PC-3 (cell line): Measurements from ENCODE around the gene AGPAT4. TPM values are rescaled to one million over a fixed set of nuclear protein-coding genes. Genes with fewer than 3 reads are reported as not detected.
"Not testable (repeated sequence)": the region's sequence is repeated elsewhere in the genome, so short reads cannot be mapped to it uniquely, and the experiment has no call there.

Experiments used
- ATAC-seq: fragments of 200-7000 bp; cut with Tn5 transposase; 2 replicates; pipeline ENCODE4 v1.9.1; 2020; ENCODE audit warnings: mild to moderate bottlenecking, moderate library complexity
- BruUV-seq: library from RNA; stranded (reverse); fragments of 400-500 nt; replicated peaks from 2 replicates; lab custom pipeline; 2021; lab: Mats Ljungman, UMichigan
- CTCF ChIA-PET: fragments of 300-600 bp; sonication (Branson Sonifier 250); formaldehyde crosslinking; loops from one replicate; lab custom pipeline; 2022; ENCODE audit warnings: antibody characterized with exemption; lab: Charles Lee
- POLR2A ChIA-PET: fragments of 300-600 bp; sonication (Branson Sonifier 250); formaldehyde crosslinking; loops from one replicate; lab custom pipeline; 2022; ENCODE audit warnings: antibody characterized with exemption; ENCODE audit not compliant: unreplicated experiment; lab: Charles Lee
- DNase-seq: peaks from one replicate; pipeline ENCODE4 v3.0.0-alpha.2; 2015
- H2AFZ ChIP-seq: fragments of 300-600 bp; sonication (generic); 2 replicates; pipeline ENCODE4 v1.6.0; 2016; ENCODE audit warnings: antibody characterized with exemption, low read length
- H3F3A ChIP-seq: fragments of 300-600 bp; sonication (generic); one replicate; pipeline ENCODE4 v1.6.0; 2017; ENCODE audit warnings: antibody characterized with exemption, low read length, control low read depth, mild to moderate bottlenecking; ENCODE audit not compliant: unreplicated experiment
- H3K27ac ChIP-seq: fragments of 300-600 bp; sonication (generic); 2 replicates; pipeline ENCODE4 v1.5.1; 2016; ENCODE audit warnings: mild to moderate bottlenecking, low read length
- H3K27me3 ChIP-seq: fragments of 300-600 bp; sonication (generic); 2 replicates; pipeline ENCODE4 v1.6.1; 2016; ENCODE audit warnings: low read length, mixed read lengths
- H3K36me3 ChIP-seq: fragments of 300-600 bp; sonication (generic); 2 replicates; pipeline ENCODE4 v1.6.1; 2016; ENCODE audit warnings: low read depth, mixed run types, low read length, mixed read lengths
- H3K4me1 ChIP-seq: fragments of 300-600 bp; sonication (generic); 2 replicates; pipeline ENCODE4 v1.5.1; 2016; ENCODE audit warnings: low read length; ENCODE audit not compliant: insufficient read depth
- H3K4me2 ChIP-seq: fragments of 300-600 bp; sonication (generic); 2 replicates; pipeline ENCODE4 v1.6.0; 2016; ENCODE audit warnings: low read length
- H3K4me3 ChIP-seq: fragments of 300-600 bp; sonication (generic); 2 replicates; pipeline ENCODE4 v1.5.1; 2016; ENCODE audit warnings: mild to moderate bottlenecking, low read length, mixed read lengths
- H3K79me2 ChIP-seq: fragments of 300-600 bp; sonication (generic); 2 replicates; pipeline ENCODE4 v1.6.1; 2017; ENCODE audit warnings: low read length, mixed read lengths
- H3K9ac ChIP-seq: fragments of 300-600 bp; sonication (generic); 2 replicates; pipeline ENCODE4 v1.6.0; 2016; ENCODE audit warnings: mild to moderate bottlenecking, low read length
- H3K9me2 ChIP-seq: fragments of 300-600 bp; sonication (generic); replicated peaks from 2 replicates; pipeline ENCODE4 v1.6.1; 2016; ENCODE audit warnings: mixed run types, low read length, mixed read lengths
- H3K9me3 ChIP-seq: fragments of 300-600 bp; sonication (generic); 2 replicates; pipeline ENCODE4 v1.6.1; 2016; ENCODE audit warnings: low read length, mixed read lengths
- H4K20me1 ChIP-seq: fragments of 300-600 bp; sonication (generic); 2 replicates; pipeline ENCODE4 v1.6.1; 2016; ENCODE audit warnings: low read length, mixed read lengths
- EZH2 ChIP-seq: fragments of 300-600 bp; sonication (generic); IDR thresholded peaks from one replicate; pipeline ENCODE4 v1.6.1; 2017; ENCODE audit warnings: antibody characterized with exemption, mild to moderate bottlenecking, low read length; ENCODE audit not compliant: unreplicated experiment
- EZH2phosphoT487 ChIP-seq: fragments of 300-600 bp; sonication (generic); IDR thresholded peaks from 2 replicates; pipeline ENCODE4 v1.6.1; 2018; ENCODE audit warnings: mild to moderate bottlenecking, antibody characterized with exemption, low read length, borderline replicate concordance
- intact Hi-C: fragments of 100-400 bp; cut with micrococcal nuclease; formaldehyde crosslinking; loops from 2 replicates; pipeline ENCODE4 v1.9.0; 2023
- total RNA-seq: library from RNA; depleted of rRNA; stranded (reverse); fragments of >200 nt; gene quantifications from 2 replicates; pipeline ENCODE4 v1.2.3, GENCODE V29; 2014
- TF ChIP-seq, protein P1 (sequence below): fragments of 300-600 bp; sonication (generic); conservative IDR thresholded peaks from 2 replicates; pipeline ENCODE4 v1.5.1; 2017; ENCODE audit warnings: antibody characterized with exemption, low read depth, mild to moderate bottlenecking, low read length

The AGPAT4 gene
- total RNA-seq, 1 experiment from 2014 or later: 3.8 TPM

DNA sequence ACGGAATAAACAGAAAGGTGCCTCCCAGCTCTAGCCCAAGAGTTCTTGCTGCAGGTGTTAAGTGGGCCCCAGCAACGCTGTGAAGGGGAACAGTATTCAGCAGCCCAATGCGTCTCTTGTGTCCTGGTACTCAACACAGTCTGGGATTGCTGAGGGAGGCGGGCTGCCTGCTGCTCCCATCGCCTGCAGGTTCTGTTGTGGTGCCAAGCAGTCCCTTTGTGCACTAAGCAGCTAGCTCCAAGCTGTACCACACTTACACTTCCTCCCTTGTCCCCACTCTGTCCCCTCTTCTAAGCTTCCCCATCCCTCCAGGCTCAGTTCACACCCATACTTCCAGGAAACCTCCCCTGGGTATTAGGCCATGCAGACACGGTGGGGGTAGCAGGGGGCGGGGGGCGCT is 92.7 kb downstream of the AGPAT4 start:
- Histone ChIP-seq H3K4me2 (no peak overlapping the region), H2AFZ (no peak overlapping the region), H3K9me2 (no peaks in the 10 kb centered on the region), H3F3A (no peaks in the 10 kb centered on the region), H3K27ac (no peak overlapping the region), H3K36me3 (no peaks in the 10 kb centered on the region), H3K4me1 (peaks cover 7% of the 10 kb centered on the region), H3K9me3 (no peaks in the 10 kb centered on the region), H3K9ac (no peak overlapping the region), H3K4me3 (no peak overlapping the region), H3K27me3 (no peaks in the 10 kb centered on the region), H4K20me1 (no peaks in the 10 kb centered on the region), H3K79me2 (no peaks in the 10 kb centered on the region)
- ATAC-seq: no peak
- BruUV-seq: no TSS peak
- intact Hi-C loops: no loop called here
- TF ChIP-seq, protein P1, sequence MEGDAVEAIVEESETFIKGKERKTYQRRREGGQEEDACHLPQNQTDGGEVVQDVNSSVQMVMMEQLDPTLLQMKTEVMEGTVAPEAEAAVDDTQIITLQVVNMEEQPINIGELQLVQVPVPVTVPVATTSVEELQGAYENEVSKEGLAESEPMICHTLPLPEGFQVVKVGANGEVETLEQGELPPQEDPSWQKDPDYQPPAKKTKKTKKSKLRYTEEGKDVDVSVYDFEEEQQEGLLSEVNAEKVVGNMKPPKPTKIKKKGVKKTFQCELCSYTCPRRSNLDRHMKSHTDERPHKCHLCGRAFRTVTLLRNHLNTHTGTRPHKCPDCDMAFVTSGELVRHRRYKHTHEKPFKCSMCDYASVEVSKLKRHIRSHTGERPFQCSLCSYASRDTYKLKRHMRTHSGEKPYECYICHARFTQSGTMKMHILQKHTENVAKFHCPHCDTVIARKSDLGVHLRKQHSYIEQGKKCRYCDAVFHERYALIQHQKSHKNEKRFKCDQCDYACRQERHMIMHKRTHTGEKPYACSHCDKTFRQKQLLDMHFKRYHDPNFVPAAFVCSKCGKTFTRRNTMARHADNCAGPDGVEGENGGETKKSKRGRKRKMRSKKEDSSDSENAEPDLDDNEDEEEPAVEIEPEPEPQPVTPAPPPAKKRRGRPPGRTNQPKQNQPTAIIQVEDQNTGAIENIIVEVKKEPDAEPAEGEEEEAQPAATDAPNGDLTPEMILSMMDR: no peak
- TF ChIP-seq EZH2phosphoT487 (no peak), EZH2 (no peak)
- ChIA-PET CTCF (no interaction called here), POLR2A (no interaction called here)
- no peak for DNase-seq

DNA sequence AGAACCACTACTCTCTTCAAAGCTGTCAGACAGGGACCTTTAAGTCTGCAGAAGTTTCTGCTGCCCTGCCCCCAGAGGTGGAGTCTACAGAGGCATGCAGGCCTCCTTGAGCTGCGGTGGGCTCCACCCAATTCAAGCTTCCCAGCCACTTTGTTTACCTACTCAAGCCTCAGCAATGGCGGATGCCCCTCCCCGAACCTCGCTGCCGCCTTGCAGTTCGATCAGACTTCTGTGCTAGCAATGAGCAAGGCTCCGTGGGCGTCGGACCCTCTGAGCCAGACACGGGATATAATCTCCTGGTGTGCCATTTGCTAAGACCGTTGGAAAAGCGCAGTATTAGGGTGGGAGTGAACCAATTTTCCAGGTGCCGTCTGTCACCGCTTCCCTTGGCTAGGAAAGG is 95.7 kb downstream of the AGPAT4 start:
- H3K9me2 ChIP-seq, CTCF ChIA-PET, H3K4me2 ChIP-seq, H3K36me3 ChIP-seq, H3K79me2 ChIP-seq, H4K20me1 ChIP-seq, intact Hi-C loops, H3K9me3 ChIP-seq, POLR2A ChIA-PET, ATAC-seq, H3K9ac ChIP-seq, H3K4me1 ChIP-seq, BruUV-seq, H3F3A ChIP-seq, H2AFZ ChIP-seq, H3K27ac ChIP-seq, DNase-seq, H3K27me3 ChIP-seq, H3K4me3 ChIP-seq: not testable (repeated sequence)

DNA sequence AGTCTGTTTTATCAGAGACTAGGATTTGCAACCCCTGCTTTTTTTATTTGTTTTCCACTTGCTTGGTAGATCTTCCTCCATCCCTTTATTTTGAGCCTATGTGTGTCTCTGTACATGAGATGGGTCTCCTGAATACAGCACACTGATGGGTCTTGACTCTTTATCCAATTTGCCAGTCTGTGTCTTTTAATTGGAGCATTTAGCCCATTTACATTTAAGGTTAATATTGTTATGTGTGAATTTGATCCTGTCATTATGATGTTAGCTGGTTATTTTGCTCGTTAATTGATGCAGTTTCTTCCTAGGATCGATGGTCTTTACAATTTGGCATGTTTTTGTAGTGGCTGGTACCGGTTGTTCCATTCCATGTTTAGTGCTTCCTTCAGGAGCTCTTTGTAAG is 97.4 kb downstream of the AGPAT4 start:
- H3K9me3 ChIP-seq, H3K79me2 ChIP-seq, intact Hi-C loops, BruUV-seq, DNase-seq, H3K4me1 ChIP-seq, H2AFZ ChIP-seq, H3K27ac ChIP-seq, H3K36me3 ChIP-seq, H3K9ac ChIP-seq, POLR2A ChIA-PET, H3F3A ChIP-seq, H3K4me2 ChIP-seq, H4K20me1 ChIP-seq, CTCF ChIA-PET, ATAC-seq, H3K27me3 ChIP-seq, H3K4me3 ChIP-seq, H3K9me2 ChIP-seq: not testable (repeated sequence)

- H3K27ac ChIP-seq, H3K79me2 ChIP-seq, H3K4me2 ChIP-seq, BruUV-seq, ATAC-seq, H4K20me1 ChIP-seq, H2AFZ ChIP-seq, H3K9me2 ChIP-seq, H3K4me3 ChIP-seq, H3F3A ChIP-seq, H3K9me3 ChIP-seq, CTCF ChIA-PET, DNase-seq, H3K36me3 ChIP-seq, H3K9ac ChIP-seq, H3K27me3 ChIP-seq, POLR2A ChIA-PET, intact Hi-C loops: not testable (repeated sequence)
- peaks cover 15% of the 10 kb centered on the region for H3K4me1 ChIP-seq
These were observed 101.1 kb downstream of the AGPAT4 start for GRCh38 chr6:161172769-161173168.
